Colonic mucosa (tissue), 4 donors: Measurements from ENCODE around the gene SNURF. TPM values are rescaled to one million over a fixed set of nuclear protein-coding genes. Genes with fewer than 3 reads are reported as not detected.

Source experiments
- DNase-seq: peaks from one replicate; pipeline ENCODE4 v3.0.0-alpha.2; 2020
- H3K27ac ChIP-seq: fragments of 200-600 bp; one replicate; pipeline ENCODE4 v1.8.0; 2021
- H3K27me3 ChIP-seq: fragments of 200-600 bp; one replicate; pipeline ENCODE4 v1.8.0; 2021
- H3K36me3 ChIP-seq: fragments of 200-600 bp; one replicate; pipeline ENCODE4 v1.8.0; 2021
- H3K4me1 ChIP-seq: fragments of 200-600 bp; one replicate; pipeline ENCODE4 v1.8.0; 2021; ENCODE audit warnings: mild to moderate bottlenecking
- H3K4me3 ChIP-seq: fragments of 200-600 bp; one replicate; pipeline ENCODE4 v1.8.0; 2021
- H3K9ac ChIP-seq, 2 donors: one replicate each; pipeline ENCODE4 v1.7.0; 2013; ENCODE audit warnings: control low read depth in 2 of 2, low read depth in 2 of 2, low read length in 2 of 2
- H3K9me3 ChIP-seq: fragments of 200-600 bp; one replicate; pipeline ENCODE4 v1.8.0; 2021
- intact Hi-C: fragments of 100-400 bp; cut with DNase I; formaldehyde crosslinking; loops from one replicate; pipeline ENCODE4 v1.14.1; 2022
- total RNA-seq, 2 donors: library from RNA; stranded (reverse); fragmentation: NEBNext Ultra II Directional in 1 of 2; extraction: Animal tissue kit (Norgen Biotek cat#: 25700) in 1 of 2; gene quantifications; one replicate each; pipeline ENCODE4 v1.2.1, GENCODE V29; 2021
- TF ChIP-seq, protein P1 (sequence below): fragments of 200-600 bp; IDR thresholded peaks from one replicate; pipeline ENCODE4 v1.8.0; 2022; ENCODE audit warnings: antibody characterized with exemption, mild to moderate bottlenecking
- donor health status: healthy.
- donor health status: DM: no; HTN: no; CAD: no.
- donor health status: DM: no; HTN: no; CAD: no.

SNURF gene
- total RNA-seq, 2 donors from 2014 or later: 1.2 to 6.8 TPM

DNA sequence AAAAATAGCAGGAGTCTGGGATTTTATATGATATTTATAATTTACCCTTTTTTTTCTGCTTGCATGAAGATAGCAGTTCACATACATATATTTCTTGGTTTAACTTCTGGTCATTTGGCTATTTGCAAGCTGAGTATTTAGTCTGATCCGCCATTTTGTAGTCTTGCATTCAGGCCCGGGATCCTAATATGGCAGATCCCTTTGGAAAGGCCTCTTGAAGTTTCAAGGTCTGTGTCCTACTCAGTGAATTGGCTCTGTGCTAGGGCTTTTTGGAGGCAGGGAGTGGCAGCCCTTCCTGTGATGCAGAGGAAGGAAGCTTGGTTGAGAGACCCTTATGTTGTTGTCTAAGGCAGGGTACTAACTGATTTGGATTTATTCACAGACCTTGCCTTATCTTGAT, 2.9 kb downstream of the SNURF start:
- Histone ChIP-seq H3K4me3 (no peak overlapping the region), H3K36me3 (no peaks in the 10 kb centered on the region), H3K27ac (no peak overlapping the region), H3K9ac (no peak overlapping the region), H3K4me1 (no peaks in the 10 kb centered on the region), H3K9me3 (no peaks in the 10 kb centered on the region), H3K27me3 (no peaks in the 10 kb centered on the region)
- intact Hi-C loops: loop anchor here (10.0 kb wide), 1 partner anchor 477 kb away; the partner anchor contains the start of gene UBE3A
- TF ChIP-seq, protein P1, sequence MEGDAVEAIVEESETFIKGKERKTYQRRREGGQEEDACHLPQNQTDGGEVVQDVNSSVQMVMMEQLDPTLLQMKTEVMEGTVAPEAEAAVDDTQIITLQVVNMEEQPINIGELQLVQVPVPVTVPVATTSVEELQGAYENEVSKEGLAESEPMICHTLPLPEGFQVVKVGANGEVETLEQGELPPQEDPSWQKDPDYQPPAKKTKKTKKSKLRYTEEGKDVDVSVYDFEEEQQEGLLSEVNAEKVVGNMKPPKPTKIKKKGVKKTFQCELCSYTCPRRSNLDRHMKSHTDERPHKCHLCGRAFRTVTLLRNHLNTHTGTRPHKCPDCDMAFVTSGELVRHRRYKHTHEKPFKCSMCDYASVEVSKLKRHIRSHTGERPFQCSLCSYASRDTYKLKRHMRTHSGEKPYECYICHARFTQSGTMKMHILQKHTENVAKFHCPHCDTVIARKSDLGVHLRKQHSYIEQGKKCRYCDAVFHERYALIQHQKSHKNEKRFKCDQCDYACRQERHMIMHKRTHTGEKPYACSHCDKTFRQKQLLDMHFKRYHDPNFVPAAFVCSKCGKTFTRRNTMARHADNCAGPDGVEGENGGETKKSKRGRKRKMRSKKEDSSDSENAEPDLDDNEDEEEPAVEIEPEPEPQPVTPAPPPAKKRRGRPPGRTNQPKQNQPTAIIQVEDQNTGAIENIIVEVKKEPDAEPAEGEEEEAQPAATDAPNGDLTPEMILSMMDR: no peak
- no peak for DNase-seq

DNA sequence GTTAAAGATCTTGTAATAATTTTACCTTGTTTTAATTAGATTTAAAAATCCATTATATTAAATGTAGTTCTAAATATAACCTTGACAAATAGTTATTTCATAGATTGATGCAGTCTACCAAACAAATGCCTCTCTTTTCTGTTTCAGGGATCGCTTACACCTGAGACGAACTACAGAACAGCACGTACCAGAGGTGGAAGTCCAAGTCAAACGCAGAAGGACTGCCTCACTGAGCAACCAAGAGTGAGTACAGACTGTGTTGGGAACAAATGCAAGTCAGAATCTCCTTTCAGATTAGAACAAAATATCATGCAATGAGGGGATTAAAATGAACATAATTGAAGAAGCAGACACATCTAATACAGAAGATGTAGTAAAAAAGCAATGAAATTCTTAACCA, 7.2 kb downstream of the SNURF start:
- no peaks in the 10 kb centered on the region for H3K4me1 ChIP-seq
- H3K9me3 ChIP-seq: no peaks in the 10 kb centered on the region
- TF ChIP-seq, protein P1: no peak
- intact Hi-C loops: no loop called here
- H3K27me3 ChIP-seq: no peaks in the 10 kb centered on the region
- no peak overlapping the region for H3K9ac ChIP-seq
- no peak overlapping the region for H3K27ac ChIP-seq
- H3K4me3 ChIP-seq: no peak overlapping the region
- no peaks in the 10 kb centered on the region for H3K36me3 ChIP-seq
- DNase-seq: no peak

DNA sequence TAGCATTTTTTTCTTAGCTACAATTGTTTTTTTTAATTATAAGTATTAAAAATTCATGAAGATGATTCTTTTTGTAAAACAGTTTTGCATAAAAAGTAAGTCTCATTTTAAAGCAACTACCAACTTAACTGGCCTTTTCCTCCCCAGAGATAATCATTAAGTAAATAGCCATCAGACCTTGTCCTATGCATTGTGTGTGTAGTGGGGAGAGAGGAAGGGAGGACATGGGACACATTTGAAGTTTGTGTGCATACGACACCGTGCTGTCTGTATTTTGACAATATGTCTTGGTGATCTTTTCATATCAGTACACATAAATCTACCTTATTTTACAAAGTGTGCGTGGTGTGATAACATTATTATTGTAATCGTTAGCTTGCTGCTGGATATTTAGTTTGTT, 8.1 kb downstream of the SNURF start:
- Histone ChIP-seq H3K27me3 (no peaks in the 10 kb centered on the region), H3K4me3 (no peak overlapping the region), H3K36me3 (no peaks in the 10 kb centered on the region), H3K4me1 (no peaks in the 10 kb centered on the region), H3K9ac (no peak overlapping the region), H3K9me3 (no peaks in the 10 kb centered on the region), H3K27ac (no peak overlapping the region)
- TF ChIP-seq, protein P1: no peak
- intact Hi-C loops: no loop called here
- no peak for DNase-seq

DNA sequence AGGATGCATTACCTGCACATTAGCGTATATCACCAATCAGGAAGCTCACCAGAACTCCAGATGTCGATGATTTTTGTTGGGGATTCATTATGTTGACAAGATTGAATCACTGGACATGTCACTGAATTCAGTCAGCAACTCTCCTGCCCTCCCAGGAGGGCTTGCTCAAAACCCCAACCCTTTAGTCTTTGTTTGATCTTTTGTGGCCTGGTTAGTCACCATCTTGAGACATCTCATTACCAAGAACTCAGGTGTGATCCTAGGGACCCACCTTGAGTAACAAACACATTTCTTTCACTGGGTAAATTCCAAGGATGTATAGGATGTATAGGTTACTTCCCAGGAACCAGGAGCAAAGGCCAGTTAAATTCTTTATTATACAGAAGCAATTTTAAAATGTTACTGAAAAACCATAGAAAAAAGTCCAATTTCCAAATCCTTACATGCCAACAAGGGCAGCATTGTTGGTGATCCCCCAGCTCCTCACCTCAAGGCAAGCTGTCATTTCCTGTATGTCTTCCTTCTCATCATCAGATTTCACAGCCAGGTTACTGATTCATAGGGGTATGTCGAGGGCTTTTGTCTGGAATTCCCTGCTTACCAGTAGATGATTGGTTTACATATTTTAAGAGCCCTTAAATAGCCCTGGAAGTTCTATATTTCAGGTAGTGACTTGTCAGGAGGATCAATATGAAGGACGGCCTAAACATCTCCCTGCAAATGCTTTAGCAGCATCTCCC, 11.7 kb downstream of the SNURF start:
- intact Hi-C loops: no loop called here
- DNase-seq: no peak
- Histone ChIP-seq H3K4me1 (no peaks in the 10 kb centered on the region), H3K27ac (no peak overlapping the region), H3K9me3 (no peaks in the 10 kb centered on the region), H3K36me3 (no peaks in the 10 kb centered on the region), H3K27me3 (no peaks in the 10 kb centered on the region), H3K4me3 (no peak overlapping the region), H3K9ac (no peak overlapping the region)
- TF ChIP-seq, protein P1: no peak

DNA sequence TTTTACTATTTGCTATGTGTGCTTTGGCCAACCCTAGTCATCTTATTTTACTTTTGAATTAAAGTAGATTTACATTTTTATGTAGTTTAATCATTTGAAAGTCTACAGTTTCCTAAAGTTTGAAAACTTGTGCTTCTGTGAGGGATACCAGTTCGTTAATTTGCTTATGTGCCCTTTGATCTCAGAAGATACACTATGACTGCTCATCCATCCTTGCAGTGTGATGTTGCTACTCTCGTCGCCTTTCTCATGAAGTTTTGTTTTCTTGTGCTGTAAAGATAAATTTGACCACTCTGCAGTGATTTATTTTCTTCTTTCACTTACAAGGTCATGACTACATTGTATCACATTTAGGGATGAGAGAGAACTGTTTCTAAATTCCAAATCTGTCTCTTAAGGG, 16.3 kb downstream of the SNURF start:
- intact Hi-C loops: no loop called here
- TF ChIP-seq, protein P1: no peak
- Histone ChIP-seq H3K9ac (no peak overlapping the region), H3K27ac (no peak overlapping the region), H3K4me3 (no peak overlapping the region), H3K27me3 (no peaks in the 10 kb centered on the region), H3K36me3 (no peaks in the 10 kb centered on the region), H3K9me3 (no peaks in the 10 kb centered on the region), H3K4me1 (no peaks in the 10 kb centered on the region)
- no peak for DNase-seq
